Activated T-helper 1 cell treated with anti-CD3 and anti-CD28 coated beads, Interleukin-12 subunit alpha, Interleukin-12 subunit beta, Interleukin-2, Interleukin-4 antibody, amounts not matched to agents 30 ng/mL and 10 ng/mL and 1 ng/mL, durations not matched to agents 14 hours and 24 hours and 36 hours (primary cell): ENCODE results near the gene SMG1. TPM values are rescaled to one million over a fixed set of nuclear protein-coding genes. Genes with fewer than 3 reads are reported as not detected.

Experiments
- DNase-seq: peaks from one replicate; pipeline ENCODE4 v3.0.0; 2021; ENCODE audit warnings: low spot score
- H3K27ac Mint-ChIP-seq: one replicate; pipeline ENCODE4 v1.8.0; 2021; ENCODE audit warnings: mild to moderate bottlenecking, mixed read lengths
- H3K27me3 Mint-ChIP-seq: one replicate; pipeline ENCODE4 v1.8.0; 2022; ENCODE audit warnings: mild to moderate bottlenecking, moderate library complexity, mixed read lengths; ENCODE audit not compliant: insufficient read depth
- H3K36me3 Mint-ChIP-seq: one replicate; pipeline ENCODE4 v1.8.0; 2021; ENCODE audit warnings: low read depth, mixed read lengths
- H3K4me1 Mint-ChIP-seq: one replicate; pipeline ENCODE4 v1.8.0; 2021; ENCODE audit warnings: low read depth, mixed read lengths
- H3K4me3 Mint-ChIP-seq: one replicate; pipeline ENCODE4 v1.8.0; 2021; ENCODE audit warnings: mild to moderate bottlenecking, moderate library complexity, mixed read lengths
- H3K9me3 Mint-ChIP-seq: one replicate; pipeline ENCODE4 v1.8.0; 2021; ENCODE audit warnings: mixed read lengths
- intact Hi-C: fragments of 100-400 bp; cut with micrococcal nuclease; formaldehyde crosslinking; loops from one replicate; pipeline ENCODE4 v1.15.1; 2024
- total RNA-seq: library from RNA; stranded (reverse); gene quantifications from 2 replicates; pipeline ENCODE4 v1.2.3, GENCODE V29; 2022

SMG1 gene
- total RNA-seq, 1 donor from 2014 or later = 139 TPM

DNA sequence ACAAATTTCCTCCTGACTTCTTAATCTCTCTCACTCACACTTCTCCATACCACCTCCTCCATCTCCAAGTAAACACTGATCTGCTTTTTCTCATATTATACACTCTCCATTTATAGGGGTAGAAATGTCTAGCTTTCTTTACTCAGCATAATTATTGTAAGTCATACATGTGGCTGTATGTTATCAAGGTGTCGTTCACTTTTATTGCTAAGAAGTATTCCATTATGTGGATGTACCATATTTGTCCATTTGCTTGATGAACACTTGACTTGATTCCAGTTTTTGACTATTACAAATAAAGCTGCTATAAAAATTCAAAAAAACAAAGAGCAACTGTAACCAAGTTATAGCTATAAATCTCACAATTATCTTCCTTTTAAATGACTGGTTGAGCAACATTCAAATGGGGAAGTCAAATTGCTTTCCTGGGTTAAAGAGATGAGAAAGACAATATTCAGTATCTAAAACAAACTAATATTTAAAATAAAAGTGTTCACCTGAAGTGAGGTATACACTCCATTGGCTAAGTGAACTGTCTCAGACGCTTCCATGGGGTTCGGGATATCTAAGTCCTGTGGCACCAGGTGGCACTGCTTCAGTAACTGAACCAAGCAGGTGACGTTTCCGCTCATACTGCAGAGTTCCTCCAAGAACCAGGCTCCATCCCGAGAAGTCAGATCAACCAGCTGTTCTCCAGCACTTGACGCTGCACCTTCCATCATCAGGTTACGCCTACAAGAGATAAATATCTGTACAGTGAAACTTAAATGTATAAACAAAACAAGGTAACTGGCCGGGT, 92.3 kb downstream of the SMG1 start:
- DNase-seq = no peak
- intact Hi-C loops = no loop called here
- peaks cover 51% of the 10 kb centered on the region for H3K36me3 Mint-ChIP-seq
- H3K4me1 Mint-ChIP-seq = peaks cover 19% of the 10 kb centered on the region
- H3K27ac Mint-ChIP-seq = no peak overlapping the region
- no peaks in the 10 kb centered on the region for H3K9me3 Mint-ChIP-seq
- no peaks in the 10 kb centered on the region for H3K27me3 Mint-ChIP-seq
- H3K4me3 Mint-ChIP-seq = no peak overlapping the region

DNA sequence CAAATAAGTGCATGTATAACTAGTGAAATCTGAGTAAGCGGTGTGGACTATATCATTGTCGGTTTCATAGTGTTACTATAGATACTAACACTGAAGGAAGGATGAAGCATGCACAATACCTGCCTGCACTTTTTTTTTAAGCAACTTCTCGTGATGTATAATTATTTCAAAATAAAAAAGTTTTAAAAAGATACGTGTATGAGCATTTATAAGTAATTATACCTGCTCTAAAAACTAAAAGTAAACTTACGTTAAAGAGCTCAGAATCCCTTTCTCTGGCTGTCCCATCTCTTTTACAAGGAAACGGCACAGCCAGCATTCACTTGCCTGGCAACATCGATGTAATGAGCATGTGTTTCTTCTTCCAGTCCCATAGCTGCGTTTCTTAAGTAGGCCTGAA, 93.6 kb downstream of the SMG1 start:
- Mint-ChIP-seq H3K4me3 (no peak overlapping the region), H3K27ac (no peak overlapping the region), H3K9me3 (no peaks in the 10 kb centered on the region), H3K36me3 (peaks cover 53% of the 10 kb centered on the region), H3K27me3 (no peaks in the 10 kb centered on the region), H3K4me1 (peaks cover 18% of the 10 kb centered on the region)
- DNase-seq = no peak
- intact Hi-C loops = no loop called here

DNA sequence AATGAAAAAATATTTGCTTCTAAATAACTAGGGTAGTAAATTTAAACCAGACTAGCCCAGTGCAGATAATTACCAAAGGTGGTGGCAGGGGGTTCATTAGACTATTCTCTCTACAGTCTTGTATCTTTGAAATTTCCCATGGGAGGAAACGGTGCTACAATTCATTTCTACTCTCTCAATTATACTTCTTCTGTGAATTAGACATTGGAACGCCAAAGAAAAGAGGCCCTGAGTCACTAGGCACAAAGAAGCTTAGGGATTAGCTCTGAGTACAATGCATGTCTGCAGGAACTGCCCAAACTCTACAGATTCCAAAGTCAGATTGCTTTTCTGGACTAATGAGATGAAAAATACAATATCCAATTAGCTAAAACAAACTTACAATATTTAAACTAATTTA, 94.2 kb downstream of the SMG1 start:
- Mint-ChIP-seq H3K4me3 (no peak overlapping the region), H3K27me3 (no peaks in the 10 kb centered on the region), H3K27ac (no peak overlapping the region), H3K9me3 (no peaks in the 10 kb centered on the region), H3K4me1 (peaks cover 12% of the 10 kb centered on the region), H3K36me3 (peaks cover 51% of the 10 kb centered on the region)
- DNase-seq = no peak
- intact Hi-C loops = no loop called here

DNA sequence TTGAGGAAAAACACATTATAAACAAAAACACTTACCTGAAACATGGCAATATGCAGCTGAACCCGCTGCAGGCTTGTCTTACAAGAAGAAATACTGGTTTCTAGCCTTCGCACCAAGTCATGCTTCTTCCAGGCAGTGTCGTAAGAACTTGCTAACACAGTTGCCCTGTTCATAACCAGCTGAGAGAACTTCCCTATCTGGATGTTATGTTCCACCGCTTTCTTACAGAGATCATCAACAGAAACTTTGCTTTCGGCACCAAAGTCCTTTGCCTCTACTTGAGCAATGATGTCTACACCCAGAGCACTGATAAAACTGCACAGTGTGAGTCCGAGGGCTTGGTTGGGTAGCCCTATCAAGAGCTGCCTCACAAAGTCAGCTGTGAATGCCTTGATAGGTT, 97.0 kb downstream of the SMG1 start:
- peaks cover 6% of the 10 kb centered on the region for H3K4me1 Mint-ChIP-seq
- intact Hi-C loops = no loop called here
- no peak overlapping the region for H3K27ac Mint-ChIP-seq
- DNase-seq = no peak
- H3K9me3 Mint-ChIP-seq = no peaks in the 10 kb centered on the region
- H3K27me3 Mint-ChIP-seq = no peaks in the 10 kb centered on the region
- peaks cover 38% of the 10 kb centered on the region for H3K36me3 Mint-ChIP-seq
- H3K4me3 Mint-ChIP-seq = no peak overlapping the region

DNA sequence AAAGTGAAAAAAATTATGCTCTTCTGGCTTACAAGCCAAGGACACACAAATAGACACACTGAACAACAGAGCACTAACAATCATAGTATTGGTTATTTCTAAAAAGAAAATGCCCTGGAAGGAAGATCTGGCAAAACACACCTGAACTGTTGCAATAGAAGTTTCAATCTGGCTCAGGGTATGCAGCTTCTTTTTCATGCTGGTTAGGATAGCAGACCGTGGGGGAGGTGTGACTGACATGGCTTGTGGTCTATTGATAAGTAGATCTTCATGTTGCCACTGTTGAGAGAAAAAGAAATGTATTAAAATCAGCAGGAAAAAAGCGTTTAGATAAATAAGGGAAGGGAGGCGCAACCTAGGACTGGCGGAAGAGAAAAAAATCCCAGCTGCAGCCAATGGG, 98.3 kb downstream of the SMG1 start:
- Mint-ChIP-seq H3K27me3 (no peaks in the 10 kb centered on the region), H3K4me1 (peaks cover 6% of the 10 kb centered on the region), H3K36me3 (peaks cover 32% of the 10 kb centered on the region), H3K4me3 (no peak overlapping the region), H3K9me3 (no peaks in the 10 kb centered on the region), H3K27ac (peak overlapping the region; percentile 21)
- no peak for DNase-seq
- intact Hi-C loops = no loop called here

DNA sequence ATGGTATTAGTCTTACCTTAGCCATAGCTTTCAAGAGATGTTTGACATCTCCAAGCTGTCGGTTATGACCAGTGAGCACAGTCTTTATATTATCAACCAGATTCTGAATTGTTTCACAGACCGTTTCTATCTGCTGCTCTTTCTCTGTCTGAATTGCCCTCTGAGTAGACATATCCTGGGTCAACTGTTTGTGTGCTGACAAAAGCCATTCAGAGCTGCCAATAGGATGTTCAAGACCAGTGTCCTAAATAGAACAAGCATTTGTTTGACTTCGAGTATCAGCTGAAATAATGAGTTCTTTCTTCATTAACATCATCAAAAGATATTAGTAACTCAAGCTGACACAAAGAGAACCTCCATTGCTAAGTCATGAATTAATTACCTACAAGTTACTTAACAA, 109.9 kb downstream of the SMG1 start:
- H3K27me3 Mint-ChIP-seq = no peaks in the 10 kb centered on the region
- H3K4me3 Mint-ChIP-seq = no peak overlapping the region
- no peak for DNase-seq
- intact Hi-C loops = no loop called here
- H3K36me3 Mint-ChIP-seq = peaks cover 46% of the 10 kb centered on the region
- no peak overlapping the region for H3K27ac Mint-ChIP-seq
- no peaks in the 10 kb centered on the region for H3K9me3 Mint-ChIP-seq
- peaks cover 12% of the 10 kb centered on the region for H3K4me1 Mint-ChIP-seq

DNA sequence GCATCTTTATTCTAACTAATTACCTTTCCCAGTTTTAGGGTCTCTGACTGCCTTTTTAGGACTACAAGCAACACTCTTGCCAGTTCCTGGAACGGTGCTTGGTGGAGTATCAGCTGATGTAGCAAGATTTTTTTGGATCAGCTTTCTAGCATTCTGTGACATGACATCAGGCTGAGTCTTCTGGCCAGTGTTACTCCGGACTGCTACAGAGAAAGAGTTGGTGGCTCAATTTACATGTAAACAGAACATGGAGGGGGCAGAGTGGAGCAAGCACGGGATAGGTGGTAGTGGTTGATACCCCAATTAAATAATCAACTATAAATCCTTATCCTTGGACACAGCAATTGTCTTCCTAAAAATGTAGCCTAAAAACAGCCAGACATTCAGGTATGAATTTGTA, 114.3 kb downstream of the SMG1 start:
- Mint-ChIP-seq H3K27me3 (no peaks in the 10 kb centered on the region), H3K27ac (no peak overlapping the region), H3K9me3 (no peaks in the 10 kb centered on the region), H3K4me1 (peaks cover 2% of the 10 kb centered on the region), H3K4me3 (no peak overlapping the region), H3K36me3 (peaks cover 53% of the 10 kb centered on the region)
- no peak for DNase-seq
- intact Hi-C loops = no loop called here

DNA sequence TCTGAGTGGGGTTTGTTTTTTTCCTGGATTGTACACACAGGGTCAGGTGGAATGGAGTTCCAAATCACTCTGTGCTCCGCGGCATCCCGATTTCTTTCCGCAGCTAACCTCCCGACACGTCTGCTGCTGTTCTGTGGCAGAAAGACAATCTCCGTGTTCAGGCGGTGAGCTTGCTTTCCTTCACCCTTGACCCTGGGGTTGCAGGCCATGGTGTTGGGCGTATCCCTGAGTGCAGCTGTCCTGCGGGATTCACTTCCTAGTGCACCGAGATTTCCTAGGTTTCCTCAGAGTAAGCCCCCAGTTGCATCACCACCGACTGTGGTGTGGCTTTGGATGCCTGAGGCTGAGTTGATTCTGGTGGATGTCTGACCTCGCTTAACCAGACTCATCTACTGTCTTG, 117.0 kb downstream of the SMG1 start:
- Mint-ChIP-seq H3K4me1 (peaks cover 30% of the 10 kb centered on the region), H3K4me3 (no peak overlapping the region), H3K27me3 (no peaks in the 10 kb centered on the region), H3K27ac (no peak overlapping the region), H3K9me3 (no peaks in the 10 kb centered on the region), H3K36me3 (peaks cover 51% of the 10 kb centered on the region)
- DNase-seq = no peak
- intact Hi-C loops = no loop called here

DNA sequence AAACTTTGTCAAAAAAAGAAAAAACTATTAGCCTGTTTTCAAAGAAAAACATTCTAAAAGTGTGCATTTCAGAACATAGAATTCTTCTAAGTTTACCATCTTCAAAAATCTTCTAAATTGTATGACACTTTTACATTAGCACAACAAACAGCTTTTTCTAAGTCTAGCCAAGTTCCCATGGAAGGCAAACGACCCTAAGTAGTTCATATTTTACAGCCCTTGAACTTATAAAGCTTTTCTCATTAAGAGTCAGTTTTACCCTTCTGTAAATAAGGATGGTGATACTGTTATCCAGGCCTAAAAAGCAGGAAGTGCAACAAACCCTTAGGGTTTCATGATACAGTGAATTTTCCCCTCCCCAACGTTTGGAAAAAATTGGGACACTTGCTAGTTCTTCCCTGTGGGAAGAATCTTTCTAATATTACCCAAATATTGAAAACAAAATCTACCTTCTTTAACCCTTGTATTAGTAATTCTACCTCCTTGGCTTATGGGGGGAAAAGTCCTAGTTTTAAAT, 120.9 kb downstream of the SMG1 start:
- intact Hi-C loops = no loop called here
- Mint-ChIP-seq H3K4me1 (peaks cover 46% of the 10 kb centered on the region), H3K27me3 (no peaks in the 10 kb centered on the region), H3K36me3 (peaks cover 38% of the 10 kb centered on the region), H3K9me3 (no peaks in the 10 kb centered on the region), H3K4me3 (no peak overlapping the region), H3K27ac (peak overlapping the region; percentile 90)
- no peak for DNase-seq

DNA sequence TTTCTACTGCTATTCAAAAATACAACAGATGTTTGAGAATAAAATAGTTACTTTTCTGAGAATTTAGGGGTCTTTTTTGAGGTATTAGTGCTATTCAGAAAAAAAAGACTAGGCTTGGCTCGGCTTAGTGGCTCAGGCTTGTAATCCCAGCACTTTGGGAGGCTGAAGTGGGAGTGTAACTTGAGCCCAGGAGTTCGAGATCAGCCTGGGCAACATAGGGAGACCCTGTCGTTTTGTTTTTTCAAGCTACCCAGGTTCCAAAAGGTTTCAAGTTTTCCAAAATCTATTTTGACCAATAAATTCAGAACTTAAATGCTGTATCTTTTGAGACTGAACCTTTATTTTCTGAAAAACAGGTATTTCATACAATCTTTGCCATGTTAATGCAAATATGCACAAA, 121.7 kb downstream of the SMG1 start:
- intact Hi-C loops = loop anchor here (5.0 kb wide), 1 partner anchor 143 kb away; no protein-coding TSS in a partner anchor
- no peak for DNase-seq
- Mint-ChIP-seq H3K4me3 (peak overlapping the region; percentile 68), H3K9me3 (no peaks in the 10 kb centered on the region), H3K27me3 (no peaks in the 10 kb centered on the region), H3K27ac (peak overlapping the region; percentile 90), H3K36me3 (peaks cover 40% of the 10 kb centered on the region), H3K4me1 (peaks cover 54% of the 10 kb centered on the region)

DNA sequence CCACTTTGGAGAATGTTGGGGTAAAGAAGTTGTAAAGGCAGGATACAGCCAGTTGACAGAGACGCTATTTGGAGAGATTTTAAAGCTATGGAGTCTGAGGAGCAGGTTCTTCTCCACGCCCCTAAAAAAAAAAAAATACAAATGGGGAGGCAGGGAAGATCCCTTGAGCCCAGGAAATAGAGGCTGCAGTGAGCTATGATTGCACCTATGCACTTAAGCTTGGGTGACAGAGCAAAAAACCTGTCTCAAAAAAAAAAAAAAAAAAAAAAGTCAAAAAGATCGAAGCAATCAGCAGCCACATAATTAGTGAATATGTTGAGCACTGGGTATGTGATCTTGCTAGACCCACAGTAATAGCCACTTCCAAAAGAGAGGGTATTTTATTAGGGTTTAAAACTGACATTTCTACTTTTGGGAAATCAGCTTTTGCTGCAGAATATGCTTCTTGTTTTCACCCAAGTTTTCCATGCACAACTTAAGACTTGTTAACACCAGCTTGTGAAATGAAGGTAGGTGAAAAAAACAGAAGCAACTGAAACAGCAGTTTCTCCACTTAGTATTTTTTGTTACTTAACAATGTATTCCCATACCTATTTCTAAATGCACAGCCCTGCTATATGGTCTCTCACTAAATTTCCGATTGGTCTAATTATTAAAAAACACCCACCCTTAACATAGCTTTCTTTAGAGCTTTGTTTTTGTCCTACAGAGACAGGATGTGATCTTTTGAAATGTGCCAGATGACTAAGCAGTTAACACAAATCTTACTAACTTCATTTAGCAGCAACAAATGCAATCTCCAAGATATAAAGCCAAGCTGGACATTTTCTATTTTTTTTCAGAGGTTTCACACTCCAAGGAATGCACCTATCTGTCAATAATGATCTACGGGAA, 122.4 kb downstream of the SMG1 start:
- no peak for DNase-seq
- H3K9me3 Mint-ChIP-seq = no peaks in the 10 kb centered on the region
- no peaks in the 10 kb centered on the region for H3K27me3 Mint-ChIP-seq
- peak overlapping the region; percentile 90 for H3K27ac Mint-ChIP-seq
- H3K4me3 Mint-ChIP-seq = peak overlapping the region; percentile 68
- H3K36me3 Mint-ChIP-seq = peaks cover 37% of the 10 kb centered on the region
- H3K4me1 Mint-ChIP-seq = peaks cover 61% of the 10 kb centered on the region
- intact Hi-C loops = loop anchor here (5.0 kb wide), 1 partner anchor 143 kb away; no protein-coding TSS in a partner anchor

DNA sequence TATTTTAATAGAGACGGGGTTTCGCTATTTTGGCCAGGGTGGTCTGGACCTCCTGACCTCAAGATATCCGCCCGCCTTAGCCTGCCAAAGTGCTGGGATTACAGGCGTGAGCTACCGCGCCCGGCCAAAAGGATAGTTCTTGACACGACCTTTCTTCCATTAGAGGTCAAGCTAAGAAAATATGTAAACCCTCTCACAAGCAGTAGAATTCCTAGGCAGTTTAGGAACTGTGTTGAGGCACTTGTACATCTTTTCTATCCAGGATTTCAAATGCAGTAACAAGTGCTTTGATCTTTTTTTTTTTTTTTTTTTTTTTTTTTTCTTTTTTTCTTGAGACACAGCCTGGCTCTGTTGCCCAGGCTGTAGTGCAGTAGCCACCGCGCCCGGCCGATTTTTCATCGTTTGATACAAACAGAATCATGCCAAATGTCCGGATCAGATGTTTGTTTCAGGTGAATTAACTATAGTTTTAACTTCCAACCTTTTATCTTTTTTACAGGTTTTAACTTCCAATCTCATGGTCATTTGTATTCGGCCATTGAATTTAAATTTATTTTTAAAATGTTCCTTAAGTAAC, 123.4 kb downstream of the SMG1 start:
- Mint-ChIP-seq H3K27ac (peak overlapping the region; percentile 90), H3K27me3 (no peaks in the 10 kb centered on the region), H3K4me1 (peaks cover 70% of the 10 kb centered on the region), H3K9me3 (no peaks in the 10 kb centered on the region), H3K36me3 (peaks cover 31% of the 10 kb centered on the region), H3K4me3 (peak overlapping the region; percentile 95)
- no peak for DNase-seq
- intact Hi-C loops = loop anchor here (5.0 kb wide), 1 partner anchor 144 kb away; no protein-coding TSS in a partner anchor
